ENCODE results near the gene KREMEN1.
"Not testable (repeated sequence)": the region's sequence is repeated elsewhere in the genome, so short reads cannot be mapped to it uniquely, and the experiment has no call there.

Gene KREMEN1

DNA sequence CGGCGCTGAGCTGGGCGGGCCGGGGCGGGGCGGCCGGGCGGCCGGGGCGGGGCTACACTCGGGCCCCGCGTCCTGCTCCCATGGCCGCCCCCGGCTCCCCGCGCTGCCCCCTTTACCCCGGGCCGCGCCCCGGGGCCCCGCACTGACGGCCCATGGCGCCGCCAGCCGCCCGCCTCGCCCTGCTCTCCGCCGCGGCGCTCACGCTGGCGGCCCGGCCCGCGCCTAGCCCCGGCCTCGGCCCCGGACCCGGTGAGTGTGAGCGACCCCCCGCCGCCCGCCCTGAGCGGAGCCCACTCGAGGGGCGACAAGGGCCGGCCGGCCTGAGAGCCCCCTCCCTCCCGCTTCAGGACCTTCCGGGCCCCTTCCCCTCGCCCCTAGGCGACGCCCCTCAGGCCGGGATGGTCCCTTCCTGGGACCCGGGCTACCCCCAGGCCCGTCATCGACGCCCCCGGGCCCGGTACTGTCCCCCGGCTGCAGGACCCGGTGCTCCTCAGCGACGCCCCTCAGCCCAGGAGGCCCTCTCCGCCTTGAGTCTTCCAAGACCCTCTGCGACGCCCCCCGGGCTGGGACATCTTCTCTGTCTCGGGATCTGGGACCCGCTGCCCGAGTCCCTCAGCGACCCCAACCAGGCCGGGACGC, at the start of gene KREMEN1:
TSS of gene KREMEN1 (plus strand) at position 57 of the 639 bp plus-strand sequence. CDS start at position 153, 96 bp downstream.
- no peak for DNase-seq (ENCODE audit: low spot score)

DNA sequence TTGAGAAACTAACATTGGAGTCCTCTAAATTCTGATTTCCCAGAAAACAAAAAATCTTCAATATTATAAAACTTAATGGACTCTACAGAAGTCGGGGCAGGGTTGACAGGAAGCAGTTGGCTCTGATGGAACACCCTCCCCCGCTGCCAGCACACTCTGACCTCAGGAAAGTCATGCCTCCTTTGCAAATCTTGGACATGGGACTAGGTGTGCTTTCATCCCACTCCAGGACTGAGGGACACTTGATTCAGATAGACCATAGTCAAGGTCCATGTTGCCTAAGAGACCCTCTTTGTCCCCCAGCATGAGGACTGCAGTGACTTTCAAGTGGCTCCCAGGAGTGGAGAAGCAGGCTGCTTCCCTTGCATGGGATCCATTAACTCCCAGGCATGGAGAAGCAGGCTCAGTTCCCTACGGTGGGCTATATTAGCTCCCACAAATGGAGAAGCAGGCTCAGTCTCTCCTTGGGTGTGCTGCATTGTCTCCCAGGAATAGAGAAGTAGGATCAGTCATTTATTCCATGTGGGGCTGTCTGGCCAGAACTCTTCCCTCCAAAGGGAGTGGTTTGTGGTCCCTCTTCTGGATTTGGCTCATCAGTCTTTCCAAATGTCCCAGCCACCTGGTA, 49.6 kb upstream of the KREMEN1 start:
- DNase-seq (ENCODE audit: low spot score) = no peak

- no peak for DNase-seq (ENCODE audit: low spot score)
Measured at GRCh38 chr22:29026579-29026978, 46.3 kb upstream of the KREMEN1 start.

DNA sequence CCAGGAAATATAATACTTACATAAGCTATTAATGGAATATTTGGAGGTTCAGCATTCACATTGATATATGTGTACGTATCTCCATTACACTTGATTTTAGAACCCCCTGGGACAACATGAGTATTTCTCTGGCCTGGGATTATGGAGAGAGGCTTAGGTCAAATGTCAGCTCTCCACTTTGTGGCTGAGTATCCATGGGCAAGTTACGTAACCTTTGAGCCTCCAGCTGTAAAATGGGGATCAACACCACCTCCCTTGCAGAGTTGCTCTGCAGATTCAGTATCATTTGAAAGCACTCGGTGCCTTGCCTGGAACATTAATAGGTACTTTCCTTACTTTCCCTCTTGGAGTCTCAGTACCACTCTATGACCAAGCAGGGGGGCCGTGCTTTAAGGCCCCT, 44.4 kb upstream of the KREMEN1 start:
- no peak for DNase-seq (ENCODE audit: low spot score)

DNA sequence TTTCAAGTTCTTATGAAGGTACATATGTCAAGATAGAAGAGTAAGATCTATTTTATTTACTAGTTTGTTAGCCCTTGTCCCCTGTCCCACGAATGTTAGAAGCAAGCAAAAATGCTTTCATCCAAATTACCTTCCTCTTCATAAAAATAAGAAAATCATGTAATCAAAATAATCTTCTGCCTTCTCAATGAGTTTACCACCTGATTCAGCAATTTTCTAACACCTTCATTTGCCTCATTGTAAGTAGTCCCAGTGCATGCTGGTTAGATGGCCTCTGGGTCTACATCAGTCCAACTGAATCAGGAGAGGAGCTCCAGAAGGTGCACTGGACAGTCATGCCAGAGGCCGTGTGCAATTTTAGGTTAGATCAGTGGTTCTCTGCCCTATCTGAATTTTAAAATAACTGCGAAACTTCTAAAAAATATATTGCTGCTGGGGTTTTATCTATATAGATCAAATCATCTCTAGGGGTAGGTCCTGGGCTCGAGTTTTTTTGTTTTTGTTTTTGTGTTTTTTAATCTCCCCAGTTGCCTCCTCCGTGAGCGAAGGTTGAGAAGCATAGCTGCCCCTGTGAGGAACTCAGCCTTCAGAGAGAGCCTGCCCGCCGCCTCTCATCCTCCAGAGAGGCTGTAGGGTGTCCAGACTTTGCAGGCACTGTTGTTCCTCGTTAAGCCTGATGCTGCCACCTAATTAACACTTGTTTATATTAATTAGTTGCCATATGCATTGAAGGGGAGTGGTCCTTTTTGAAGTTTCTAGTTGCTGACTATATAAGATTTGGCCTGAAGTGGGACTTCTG, 43.4 kb upstream of the KREMEN1 start:
- DNase-seq (ENCODE audit: low spot score) = no peak

- peak; percentile 46 for DNase-seq (ENCODE audit: low spot score)
Measured at GRCh38 chr22:29030016-29030617, 42.7 kb upstream of the KREMEN1 start.

DNA sequence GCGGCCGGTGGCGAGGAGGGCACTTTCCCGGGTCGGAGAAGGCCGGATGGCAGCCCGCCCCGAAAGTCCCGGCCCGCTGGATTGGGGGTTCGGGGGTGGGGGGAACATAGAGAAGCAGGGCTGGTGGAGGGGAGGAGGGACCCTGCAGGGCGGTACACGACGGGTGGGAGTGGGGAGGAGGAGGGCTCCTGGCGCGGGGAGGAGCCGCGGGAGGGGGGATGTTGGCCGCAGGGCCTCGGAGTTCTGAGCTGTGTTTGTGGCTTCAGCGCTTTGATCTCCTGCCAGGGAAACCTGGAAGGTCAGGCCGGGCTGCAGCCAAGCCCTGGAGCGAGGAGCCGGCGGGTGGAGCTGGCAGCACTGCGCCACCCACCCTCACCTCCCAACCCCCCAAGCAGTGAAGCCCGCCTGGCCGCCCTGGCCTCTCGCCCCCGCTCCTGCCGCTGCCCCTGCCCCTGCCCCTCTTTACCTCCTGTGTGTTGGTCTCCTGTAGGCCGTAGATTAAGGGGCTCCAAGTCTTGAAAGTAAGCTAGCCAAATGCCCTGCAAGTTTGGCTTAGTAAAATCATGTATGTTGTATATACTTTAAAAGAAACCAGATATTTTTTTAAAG, 42.1 kb upstream of the KREMEN1 start:
- DNase-seq (ENCODE audit: low spot score) = peak; percentile 94

- peak; percentile 96 for DNase-seq (ENCODE audit: low spot score)
Measured at GRCh38 chr22:29031227-29032011, 41.4 kb upstream of the KREMEN1 start.

DNA sequence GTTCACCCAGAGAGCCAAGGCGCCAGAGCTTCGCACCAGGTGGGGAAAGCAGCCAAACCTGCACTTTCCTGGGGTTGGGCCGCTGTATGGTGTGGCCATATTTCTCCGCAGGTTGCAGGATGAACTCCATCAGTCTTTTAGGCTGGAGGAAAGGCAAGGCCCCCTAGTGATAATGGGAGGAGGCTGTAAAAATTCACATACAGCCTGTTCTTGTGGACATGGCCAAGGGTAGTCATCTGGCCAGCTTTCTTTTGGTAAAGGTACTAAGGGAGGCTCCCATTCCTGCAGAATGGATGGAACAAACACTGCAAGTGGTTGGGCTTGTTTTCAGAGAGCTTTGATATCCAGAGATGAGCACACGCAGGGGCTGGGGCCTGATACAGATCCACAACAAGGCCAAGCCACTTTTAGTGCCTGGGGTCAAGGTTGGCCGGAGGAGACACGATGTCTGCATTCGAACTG, 40.8 kb upstream of the KREMEN1 start:
- peak; percentile 13 for DNase-seq (ENCODE audit: low spot score)

GRCh38 chr22:29032584-29032983, 40.3 kb upstream of the KREMEN1 start:
- no peak for DNase-seq (ENCODE audit: low spot score)

GRCh38 chr22:29037340-29037932, 35.4 kb upstream of the KREMEN1 start:
- DNase-seq (ENCODE audit: low spot score) = no peak

GRCh38 chr22:29039148-29039547, 33.7 kb upstream of the KREMEN1 start:
- no peak for DNase-seq (ENCODE audit: low spot score)

- not testable (repeated sequence) for DNase-seq (ENCODE audit: low spot score)
Measured at GRCh38 chr22:29039684-29040083, 33.2 kb upstream of the KREMEN1 start.

- peak; percentile 72 for DNase-seq (ENCODE audit: low spot score)
Measured at GRCh38 chr22:29040385-29041275, 32.2 kb upstream of the KREMEN1 start.

DNA sequence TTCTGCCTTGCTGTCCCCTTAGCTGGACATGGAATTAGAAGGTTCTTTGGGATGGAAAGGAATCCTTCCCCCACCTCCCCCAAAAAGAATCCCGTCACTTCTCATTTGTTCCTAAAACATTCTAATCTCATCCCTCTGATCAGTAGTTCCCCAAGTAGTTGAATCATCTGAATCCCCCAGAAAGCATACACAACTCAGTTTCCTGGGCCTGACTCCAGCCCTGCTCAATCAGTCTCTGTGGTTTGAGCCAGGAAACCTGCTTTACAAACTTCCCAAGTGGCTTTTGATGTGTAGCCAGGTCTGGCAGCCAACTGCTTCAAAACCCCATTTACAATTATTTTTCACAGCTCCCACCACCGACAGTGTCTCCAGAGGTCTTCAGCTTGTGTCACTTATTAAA, 31.4 kb upstream of the KREMEN1 start:
- no peak for DNase-seq (ENCODE audit: low spot score)

GRCh38 chr22:29043906-29044575, 28.8 kb upstream of the KREMEN1 start:
- peak; percentile 62 for DNase-seq (ENCODE audit: low spot score)

- no peak for DNase-seq (ENCODE audit: low spot score)
Measured at GRCh38 chr22:29044657-29045176, 28.1 kb upstream of the KREMEN1 start.

DNA sequence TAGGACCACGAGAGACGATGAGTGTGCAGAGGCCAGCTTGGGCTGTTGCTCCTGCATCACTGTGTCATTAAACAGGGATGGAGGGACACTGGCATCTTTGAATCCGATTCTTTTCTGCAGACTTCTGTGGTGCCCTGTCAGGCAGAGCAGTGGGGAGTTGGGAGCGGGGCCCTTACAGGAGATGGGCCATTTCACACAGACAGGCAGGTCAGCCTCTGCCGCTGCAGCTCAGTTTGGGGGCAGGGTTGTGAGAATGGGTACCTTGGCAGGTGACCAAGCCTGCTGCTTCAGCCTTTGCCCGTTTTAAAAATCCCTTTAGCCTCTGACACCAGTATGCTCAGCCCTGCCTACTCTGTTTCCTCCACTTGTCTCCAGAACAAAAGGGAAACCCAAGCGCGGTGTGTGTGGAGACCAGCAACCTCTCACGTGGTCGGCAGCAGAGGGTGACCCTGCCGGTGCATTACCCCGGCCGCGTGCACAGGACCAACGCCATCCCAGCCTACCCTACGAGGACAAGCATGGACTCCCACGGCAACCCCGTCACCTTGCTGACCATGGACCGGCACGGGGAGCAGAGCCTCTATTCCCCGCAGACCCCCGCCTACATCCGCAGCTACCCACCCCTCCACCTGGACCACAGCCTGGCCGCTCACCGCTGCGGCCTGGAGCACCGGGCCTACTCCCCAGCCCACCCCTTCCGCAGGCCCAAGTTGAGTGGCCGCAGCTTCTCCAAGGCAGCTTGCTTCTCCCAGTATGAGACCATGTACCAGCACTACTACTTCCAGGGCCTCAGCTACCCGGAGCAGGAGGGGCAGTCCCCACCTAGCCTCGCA, 23.8 kb upstream of the KREMEN1 start:
- no peak for DNase-seq (ENCODE audit: low spot score)

Measured in COLO829 (cell line).